ENCODE data around the gene PIM3.

Gene PIM3

DNA sequence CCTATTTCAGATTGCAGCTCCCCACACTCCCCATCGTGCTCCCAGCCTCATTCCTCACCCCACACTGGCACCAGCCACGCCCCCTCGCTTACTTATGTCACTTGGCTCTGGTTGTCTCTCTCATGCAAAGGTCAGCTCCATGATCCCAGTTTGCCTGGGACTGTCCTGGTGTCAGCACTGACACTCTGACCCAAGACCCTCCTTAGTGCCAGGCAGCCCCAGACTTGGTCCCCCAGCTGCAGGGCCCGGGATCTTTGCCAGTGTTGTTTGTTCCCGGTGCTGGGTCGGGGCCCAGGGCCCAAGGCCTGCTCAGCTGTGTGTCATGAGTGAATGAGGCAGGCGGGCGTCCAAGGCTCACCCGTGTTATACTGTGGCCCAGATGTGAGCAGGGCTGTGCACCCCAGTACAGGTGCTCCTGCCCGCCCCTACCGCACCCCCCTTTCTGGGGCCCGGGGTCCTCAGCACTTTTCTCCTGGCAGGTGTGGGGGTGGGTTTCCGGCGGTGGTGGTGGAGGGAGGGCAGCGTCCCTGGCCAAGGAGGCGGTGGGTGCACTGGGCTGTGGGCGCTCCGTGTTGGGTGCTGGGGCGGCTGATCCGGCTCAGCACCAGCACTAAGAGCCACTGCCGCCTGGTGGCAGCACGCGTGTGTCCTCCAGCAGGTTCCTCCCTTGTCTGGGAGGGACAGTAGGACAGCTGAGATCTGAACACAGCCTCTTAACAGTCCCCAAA is 32.5 kb downstream of the PIM3 start:
- peak; percentile 58 for DNase-seq

GRCh38 chr22:49993649-49994360 is 33.2 kb downstream of the PIM3 start:
- no peak for DNase-seq

- no peak for DNase-seq
Observed at GRCh38 chr22:49994361-49995040, 33.9 kb downstream of the PIM3 start.

GRCh38 chr22:49995041-49995360 is 34.4 kb downstream of the PIM3 start:
- no peak for DNase-seq

DNA sequence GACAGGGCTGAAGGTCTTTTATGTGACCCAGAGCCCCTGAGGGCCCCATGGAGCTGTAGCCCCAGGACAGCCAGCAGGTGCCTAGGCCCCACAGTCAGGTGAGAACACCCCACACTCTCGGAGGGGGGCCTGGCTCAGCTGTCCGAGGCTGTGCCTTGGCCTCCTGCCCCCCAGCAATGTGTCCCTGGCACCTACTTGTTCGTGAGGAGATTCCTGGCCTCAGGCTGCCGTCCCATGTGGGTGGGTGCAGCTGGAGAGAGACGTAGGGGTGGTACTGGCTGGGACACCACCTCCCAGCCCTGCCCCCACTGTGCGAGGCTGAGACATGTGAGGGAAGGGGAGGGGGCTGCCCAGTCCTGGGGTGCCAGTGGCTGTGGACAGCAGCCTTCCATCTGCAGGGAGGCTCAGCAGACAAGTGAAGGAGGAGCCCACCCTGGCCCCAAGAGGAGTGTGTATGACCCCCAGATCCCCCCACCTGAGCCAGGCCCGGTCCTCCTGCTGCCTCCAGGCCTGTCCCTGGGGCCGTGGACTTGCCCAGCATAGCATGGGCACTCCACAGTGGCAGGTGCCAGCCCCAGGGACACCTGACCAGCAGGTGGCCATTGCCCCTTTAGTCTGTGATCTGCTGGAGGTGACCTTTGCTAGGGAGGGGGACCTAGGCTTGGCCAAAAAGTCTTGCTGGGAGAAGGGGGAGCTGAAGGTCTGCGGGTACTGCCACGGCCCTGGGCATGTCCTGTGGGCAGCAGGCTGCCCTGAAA is 35.0 kb downstream of the PIM3 start:
- no peak for DNase-seq

DNA sequence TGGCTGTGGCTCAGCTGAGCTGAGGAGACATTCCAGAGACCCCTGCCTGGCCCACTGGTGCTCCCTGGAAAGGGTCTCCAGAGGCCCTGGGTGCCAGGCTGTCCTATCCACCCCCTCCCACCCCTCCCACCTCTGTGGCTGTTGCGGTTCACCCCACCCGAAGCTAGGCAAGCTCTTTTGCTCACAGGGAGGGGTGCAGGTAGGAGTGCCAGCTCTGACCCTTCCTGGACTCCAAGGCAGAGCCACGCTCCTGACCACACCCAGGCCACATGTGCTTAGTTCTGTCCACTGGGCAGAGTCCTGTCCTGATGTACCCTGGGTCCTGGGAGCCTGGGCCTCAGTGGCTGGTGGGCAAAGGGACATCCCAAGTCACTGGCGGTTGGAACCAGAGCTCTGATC is 35.5 kb downstream of the PIM3 start:
- DNase-seq, result no peak

DNA sequence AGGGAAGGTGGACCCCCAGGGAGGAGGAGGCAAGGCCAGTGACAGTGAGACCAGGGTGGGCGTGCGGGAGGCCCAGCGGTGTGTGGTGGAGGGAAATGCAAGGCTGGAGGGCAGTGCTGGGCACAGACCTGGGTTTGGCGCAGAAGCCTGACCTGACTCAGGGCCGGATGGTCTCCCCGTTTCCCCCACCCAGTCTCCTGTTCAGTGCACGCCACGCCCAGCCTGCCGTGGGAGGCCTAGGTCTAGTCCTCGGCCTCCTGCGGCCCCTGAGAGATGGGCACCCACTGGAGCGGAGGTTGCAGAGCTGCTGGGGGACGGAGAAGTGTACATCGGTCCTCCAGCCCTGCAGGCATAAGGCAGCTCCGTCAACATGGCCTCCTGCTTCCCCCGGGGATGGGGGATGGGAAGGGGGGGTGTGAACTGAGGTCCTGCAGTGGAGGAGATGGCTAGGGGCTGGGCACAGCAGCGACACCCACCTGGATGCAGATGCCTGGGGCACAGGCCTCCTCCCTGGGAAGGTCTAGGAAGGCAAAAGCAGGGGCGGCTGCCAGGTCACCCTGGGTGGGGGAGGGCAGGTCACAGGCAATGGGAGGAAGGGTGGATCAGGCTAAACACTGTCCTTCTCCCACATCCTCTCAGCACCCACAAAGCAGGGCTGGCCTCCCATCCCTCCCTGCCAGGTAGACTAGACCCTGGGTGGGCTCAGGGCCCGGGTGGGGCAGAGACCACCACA is 36.1 kb downstream of the PIM3 start:
- DNase-seq, result no peak

GRCh38 chr22:49997251-49997599 is 36.7 kb downstream of the PIM3 start:
- DNase-seq, result no peak

- no peak for DNase-seq
Observed at GRCh38 chr22:49997932-49998717, 37.6 kb downstream of the PIM3 start.

DNA sequence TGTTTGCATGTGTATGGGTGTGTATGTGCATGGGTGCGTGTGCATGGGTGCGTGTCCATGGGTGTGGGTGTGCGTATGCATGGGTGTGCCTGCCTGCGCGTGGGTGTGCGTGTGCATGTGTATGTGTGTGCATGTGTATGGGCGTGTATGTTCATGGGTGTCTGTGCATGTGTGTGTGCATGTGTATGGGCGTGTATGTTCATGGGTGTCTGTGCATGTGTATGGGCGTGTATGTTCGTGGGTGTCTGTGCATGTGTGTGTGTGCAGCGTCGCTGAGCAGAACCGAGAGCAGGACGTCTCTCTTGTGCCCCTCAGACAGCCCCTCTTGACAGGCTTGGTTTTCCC is 38.1 kb downstream of the PIM3 start:
- DNase-seq, result no peak

DNA sequence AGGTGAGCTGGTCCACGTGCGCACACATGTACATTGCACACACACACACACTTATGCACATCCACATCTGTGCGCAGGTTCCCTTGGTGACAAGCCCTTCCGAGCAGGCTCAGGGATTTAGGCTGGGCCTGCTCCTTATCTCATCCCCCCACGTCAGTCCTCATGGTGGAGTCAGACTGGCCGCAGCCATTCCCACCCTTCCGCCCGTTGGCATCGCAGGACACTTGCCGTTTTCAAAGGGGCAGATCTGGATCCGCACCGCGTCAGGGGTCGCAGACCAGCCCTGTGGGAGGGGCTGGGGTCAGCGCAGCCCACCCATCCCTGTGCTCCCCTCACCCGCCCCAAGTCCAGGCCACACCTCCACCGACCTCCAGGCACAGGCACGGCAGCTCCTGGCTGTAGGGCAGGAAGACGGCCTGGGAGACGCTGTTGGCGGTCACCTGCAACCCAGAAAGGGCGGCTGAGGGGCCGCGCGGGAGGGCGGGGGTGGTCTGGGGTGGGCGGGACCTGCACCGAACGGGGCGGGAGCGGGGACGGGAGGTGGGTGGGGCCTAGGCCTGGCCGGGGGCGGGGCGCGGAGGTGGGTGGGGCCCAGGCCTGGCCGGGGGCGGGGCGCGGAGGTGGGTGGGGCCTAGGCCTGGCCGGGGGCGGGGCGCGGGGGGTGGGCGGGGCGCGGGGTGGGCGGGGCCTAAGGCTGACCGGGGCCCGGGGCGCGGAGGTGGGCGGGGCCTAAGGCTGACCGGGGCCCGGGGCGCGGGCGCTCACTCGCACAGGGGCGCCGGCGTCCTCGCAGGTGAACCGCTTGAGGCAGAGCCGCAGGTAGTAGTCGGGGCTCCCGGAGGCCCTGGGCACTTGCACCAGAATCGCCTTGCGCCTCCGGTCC is 38.7 kb downstream of the PIM3 start:
- no peak for DNase-seq

- no peak for DNase-seq
Observed at GRCh38 chr22:49999946-50000586, 39.5 kb downstream of the PIM3 start.

DNA sequence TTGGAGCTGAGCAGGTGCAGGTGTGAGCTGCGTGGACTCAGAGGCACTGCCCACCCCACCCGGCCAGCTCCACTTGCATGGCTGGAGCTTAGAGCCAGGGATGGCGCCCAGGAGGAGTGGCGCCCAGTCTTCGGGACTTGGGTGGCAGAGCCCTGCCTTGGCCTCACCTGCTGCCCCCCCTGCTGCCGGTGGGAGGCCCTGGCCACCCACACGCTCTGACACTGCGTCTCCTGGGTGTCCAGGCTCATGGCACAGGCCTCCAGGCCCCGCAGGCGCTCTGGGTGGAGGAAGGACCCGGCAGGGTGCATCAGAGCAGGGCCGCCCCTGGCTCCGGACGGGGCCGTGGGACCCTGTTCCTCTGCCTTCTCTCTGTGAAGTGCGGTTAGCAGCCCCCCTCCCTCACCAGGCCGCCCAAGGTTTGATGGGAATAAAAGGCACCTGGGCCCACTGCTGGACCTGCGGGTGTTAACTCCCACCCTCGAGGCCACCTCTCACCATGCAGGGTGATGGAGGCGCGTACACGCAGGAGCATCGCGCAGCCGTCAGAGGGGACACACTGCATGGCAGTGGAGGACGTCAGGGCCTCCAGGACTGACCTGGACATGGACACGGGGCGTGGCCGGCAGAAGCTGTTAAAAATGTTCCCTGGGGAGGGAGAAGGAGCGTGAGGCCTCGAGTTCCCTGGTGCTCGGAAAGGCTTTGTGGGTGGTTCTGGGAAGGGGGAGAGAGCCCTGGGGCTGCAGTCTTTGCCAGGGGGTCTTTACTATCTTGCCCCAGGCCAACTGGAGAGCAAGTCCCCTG is 40.2 kb downstream of the PIM3 start:
- no peak for DNase-seq

GRCh38 chr22:50001388-50002231 is 41.0 kb downstream of the PIM3 start:
- no peak for DNase-seq

DNA sequence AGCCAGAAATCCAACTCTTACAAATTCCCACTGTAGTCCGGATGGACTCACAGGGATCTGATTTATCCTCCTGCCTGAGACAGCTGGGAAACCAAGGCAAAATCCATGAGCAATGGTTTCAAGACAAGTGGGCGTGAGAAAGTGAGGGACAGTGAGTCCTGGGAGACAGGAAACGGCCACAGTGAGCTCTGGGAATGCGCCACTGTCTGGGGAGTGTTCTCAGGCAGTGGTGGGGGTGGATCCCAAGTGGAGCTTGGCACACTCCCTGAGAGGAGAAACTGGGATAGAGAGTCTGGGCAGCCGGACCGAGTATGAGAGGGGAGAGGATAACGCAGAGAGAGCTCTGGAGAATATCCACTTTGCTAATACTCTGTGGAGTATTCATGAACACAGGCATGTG is 42.2 kb downstream of the PIM3 start:
- DNase-seq, result no peak

DNA sequence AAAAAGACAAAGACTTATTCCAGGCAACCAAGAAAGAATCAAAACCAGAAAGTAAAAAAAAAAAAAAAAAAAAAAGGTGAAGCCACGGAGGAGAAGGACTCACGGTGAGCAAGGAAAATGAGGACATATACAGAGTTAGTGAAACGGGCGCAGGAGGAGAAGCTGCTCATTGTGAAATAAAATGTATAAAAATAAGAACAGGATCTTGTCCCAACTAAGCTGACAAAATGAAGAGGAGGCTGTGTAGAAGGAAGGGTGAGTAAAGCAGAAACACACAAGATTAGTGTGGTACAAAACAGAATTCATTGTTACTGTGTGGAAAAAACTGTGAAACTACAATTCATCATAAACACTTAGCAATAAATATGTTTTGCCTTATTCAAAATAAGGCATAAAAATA is 44.3 kb downstream of the PIM3 start:
- DNase-seq, result no peak

- no peak for DNase-seq
Observed at GRCh38 chr22:50007057-50007511, 46.5 kb downstream of the PIM3 start.
